Activated naive CD8-positive, alpha-beta T cell (primary cell): ENCODE measurements around the gene TLE2.
A peak's percentile ranks its signal among the peaks of the same experiment; 100 is the strongest.
"Not testable (repeated sequence)": the region's sequence is repeated elsewhere in the genome, so short reads cannot be mapped to it uniquely, and the experiment has no call there.

ENCODE experiments used
- H3K27ac Mint-ChIP-seq: one replicate; pipeline ENCODE4 v1.8.0; 2021; ENCODE audit warnings: mixed read lengths
- H3K27me3 Mint-ChIP-seq: one replicate; pipeline ENCODE4 v1.8.0; 2021; ENCODE audit warnings: mixed read lengths
- H3K36me3 Mint-ChIP-seq: one replicate; pipeline ENCODE4 v1.8.0; 2021; ENCODE audit warnings: mixed read lengths
- H3K4me1 Mint-ChIP-seq: one replicate; pipeline ENCODE4 v1.8.0; 2021; ENCODE audit warnings: low read depth, mixed read lengths
- H3K4me3 Mint-ChIP-seq: one replicate; pipeline ENCODE4 v1.8.0; 2021; ENCODE audit warnings: mild to moderate bottlenecking, mixed read lengths
- H3K9me3 Mint-ChIP-seq: one replicate; pipeline ENCODE4 v1.8.0; 2021; ENCODE audit warnings: low read depth, mixed read lengths

The TLE2 gene

GRCh38 chr19:2977746-2978138 is 51.3 kb downstream of the TLE2 start:
- no peaks in the 10 kb centered on the region for H3K27me3 Mint-ChIP-seq
- H3K9me3 Mint-ChIP-seq = no peaks in the 10 kb centered on the region
- H3K36me3 Mint-ChIP-seq = no peaks in the 10 kb centered on the region
- peaks cover 17% of the 10 kb centered on the region for H3K4me1 Mint-ChIP-seq
- no peak overlapping the region for H3K27ac Mint-ChIP-seq
- peak overlapping the region; percentile 63 for H3K4me3 Mint-ChIP-seq

DNA sequence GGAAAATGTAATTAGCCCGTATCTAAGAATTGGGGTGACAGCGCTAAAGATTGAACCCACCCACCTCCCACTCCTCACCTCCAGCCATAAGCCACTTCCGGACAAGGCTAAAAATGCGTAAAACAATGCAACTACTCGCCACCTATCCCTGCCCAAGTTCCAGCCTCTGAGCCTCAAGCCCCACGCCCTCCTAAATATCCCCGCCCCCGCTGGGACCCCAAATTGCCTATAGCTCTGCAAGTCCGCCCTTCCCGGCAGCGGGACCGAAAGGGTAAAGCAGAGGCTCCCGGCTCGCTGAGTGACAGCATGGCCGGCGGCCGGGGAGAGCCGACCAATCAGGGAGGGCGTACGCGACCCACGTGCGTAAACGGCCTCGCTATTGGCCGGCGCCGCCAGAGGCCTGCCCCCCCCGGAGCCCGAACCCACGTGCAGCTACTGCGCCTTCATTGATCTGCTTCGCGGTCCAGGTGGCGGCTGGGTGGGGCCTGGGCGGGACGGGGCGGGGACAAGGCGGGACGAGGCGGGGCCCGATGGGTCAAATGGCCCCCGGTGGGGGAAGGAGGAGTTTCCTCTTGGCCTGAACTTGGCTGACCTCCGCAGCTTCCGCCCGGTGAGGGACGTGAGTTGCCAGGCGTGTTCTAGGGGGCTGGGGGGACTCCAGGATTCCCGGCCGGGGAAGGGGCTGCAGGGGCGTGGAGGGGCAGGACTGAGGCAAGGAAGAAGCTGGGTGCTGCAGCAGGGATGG is 51.9 kb downstream of the TLE2 start, which contains the start of gene TLE6:
TSS of gene TLE6 (plus strand) at position 564 of the 745 bp plus-strand sequence. CDS start 670 bp downstream, outside the sequence.
- Mint-ChIP-seq H3K9me3 (no peaks in the 10 kb centered on the region), H3K36me3 (no peaks in the 10 kb centered on the region), H3K27me3 (no peaks in the 10 kb centered on the region), H3K27ac (peak within 1 kb of the TSS; percentile 91), H3K4me3 (peak within 1 kb of the TSS; percentile 94), H3K4me1 (peaks cover 17% of the 10 kb centered on the region)

DNA sequence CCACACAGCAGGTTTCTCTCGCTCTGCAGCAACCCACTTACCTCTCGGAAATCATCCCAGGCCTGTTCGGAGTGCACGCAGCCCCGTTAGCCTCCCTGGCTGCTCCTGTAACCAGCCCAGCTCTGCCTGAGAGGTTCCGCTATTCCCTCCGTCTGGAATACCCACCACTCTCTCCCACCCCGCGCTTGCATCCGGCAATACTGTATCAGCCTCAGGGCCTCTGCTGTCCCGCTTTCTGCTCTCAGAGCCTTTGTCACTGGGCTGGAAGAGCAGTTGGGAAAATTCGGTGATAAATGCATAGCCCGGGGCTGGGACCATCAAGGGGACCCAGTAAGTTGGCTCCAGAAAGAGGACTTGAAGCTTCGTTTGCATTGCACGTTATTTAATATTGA is 52.5 kb downstream of the TLE2 start:
- no peaks in the 10 kb centered on the region for H3K27me3 Mint-ChIP-seq
- H3K4me1 Mint-ChIP-seq = peaks cover 17% of the 10 kb centered on the region
- H3K27ac Mint-ChIP-seq = peak overlapping the region; percentile 91
- peak overlapping the region; percentile 94 for H3K4me3 Mint-ChIP-seq
- H3K9me3 Mint-ChIP-seq = no peaks in the 10 kb centered on the region
- H3K36me3 Mint-ChIP-seq = no peaks in the 10 kb centered on the region

- no peaks in the 10 kb centered on the region for H3K9me3 Mint-ChIP-seq
- no peak overlapping the region for H3K27ac Mint-ChIP-seq
- no peaks in the 10 kb centered on the region for H3K27me3 Mint-ChIP-seq
- no peaks in the 10 kb centered on the region for H3K36me3 Mint-ChIP-seq
- peak overlapping the region; percentile 23 for H3K4me3 Mint-ChIP-seq
- peaks cover 17% of the 10 kb centered on the region for H3K4me1 Mint-ChIP-seq
Measured at GRCh38 chr19:2974342-2975041, 54.6 kb downstream of the TLE2 start.

- Mint-ChIP-seq H3K36me3 (no peaks in the 10 kb centered on the region), H3K9me3 (no peaks in the 10 kb centered on the region), H3K27ac (no peak overlapping the region), H3K4me1 (peaks cover 17% of the 10 kb centered on the region), H3K27me3 (no peaks in the 10 kb centered on the region), H3K4me3 (no peak overlapping the region)
Measured at GRCh38 chr19:2973229-2973628, 55.9 kb downstream of the TLE2 start.

DNA sequence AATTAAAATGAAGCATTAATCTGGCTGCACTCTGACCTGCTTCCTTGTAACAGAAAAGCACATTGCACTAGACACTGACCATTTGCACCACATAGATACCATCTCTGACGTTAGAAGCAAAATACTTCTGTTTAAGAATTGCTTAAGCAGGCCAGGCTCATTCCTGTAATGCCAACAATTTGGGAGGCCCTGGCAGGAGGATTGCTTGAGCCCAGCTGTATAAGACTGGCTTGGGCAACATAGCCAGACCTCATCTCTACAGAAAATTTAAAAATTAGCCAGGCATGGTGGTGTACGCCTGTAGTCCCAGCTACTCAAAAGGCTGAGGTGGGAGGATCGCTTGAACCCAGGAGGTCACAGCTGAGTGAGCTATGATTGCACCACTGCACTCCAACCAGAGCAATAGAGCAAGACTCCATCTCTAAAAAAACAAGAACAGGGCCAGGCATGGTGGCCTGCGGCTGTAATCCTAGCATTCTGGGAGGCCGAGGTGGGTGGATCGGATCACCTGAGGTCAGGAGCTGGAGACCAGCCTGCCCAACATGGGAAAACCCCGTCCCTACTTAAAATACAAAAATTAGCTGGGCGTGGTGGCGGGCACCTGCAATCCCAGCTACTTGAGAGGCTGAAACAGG is 58.8 kb downstream of the TLE2 start:
- Mint-ChIP-seq H3K9me3 (no peaks in the 10 kb centered on the region), H3K27ac (no peak overlapping the region), H3K36me3 (no peaks in the 10 kb centered on the region), H3K4me1 (peaks cover 6% of the 10 kb centered on the region), H3K27me3 (no peaks in the 10 kb centered on the region), H3K4me3 (no peak overlapping the region)

DNA sequence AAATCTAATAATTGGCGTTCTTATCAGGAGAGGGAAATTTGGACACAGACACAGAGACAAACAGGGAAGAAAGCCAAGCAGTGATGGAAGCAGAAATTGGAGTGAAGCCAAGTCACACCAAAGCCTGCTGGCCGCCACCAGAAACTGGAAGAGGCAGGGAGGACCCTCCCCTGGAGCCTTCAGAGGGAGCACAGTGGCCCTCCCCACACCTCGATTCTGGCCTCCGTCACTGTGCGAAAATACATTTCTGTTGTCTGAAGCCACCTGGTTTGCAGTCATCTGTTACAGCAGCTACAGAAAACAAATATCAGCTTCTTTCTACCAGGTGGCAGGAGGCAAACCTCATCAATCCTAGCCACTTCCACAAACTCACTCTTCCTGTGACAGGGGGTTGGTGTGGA is 60.0 kb downstream of the TLE2 start:
- no peaks in the 10 kb centered on the region for H3K4me1 Mint-ChIP-seq
- no peak overlapping the region for H3K4me3 Mint-ChIP-seq
- no peaks in the 10 kb centered on the region for H3K36me3 Mint-ChIP-seq
- no peaks in the 10 kb centered on the region for H3K27me3 Mint-ChIP-seq
- no peak overlapping the region for H3K27ac Mint-ChIP-seq
- H3K9me3 Mint-ChIP-seq = no peaks in the 10 kb centered on the region

DNA sequence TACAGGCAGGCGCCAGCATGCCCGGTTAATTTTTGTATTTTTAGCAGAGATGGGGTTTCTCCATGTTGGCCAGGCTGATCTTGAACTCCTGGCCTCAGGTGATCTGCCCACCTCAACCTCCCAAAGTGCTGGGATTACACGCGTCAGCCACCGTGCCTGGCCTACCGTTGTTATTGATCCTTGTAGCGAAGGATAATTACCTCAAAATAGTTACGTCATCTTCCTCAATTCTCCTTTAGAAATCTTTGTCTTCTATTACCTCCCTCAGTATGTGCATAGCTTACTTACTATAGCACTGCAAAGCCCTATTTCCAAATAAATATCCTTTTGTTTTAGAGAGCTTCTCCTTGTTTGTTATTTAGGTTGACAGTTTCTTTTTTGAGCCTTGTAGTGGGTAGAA is 61.1 kb downstream of the TLE2 start:
- H3K9me3 Mint-ChIP-seq = no peaks in the 10 kb centered on the region
- H3K27me3 Mint-ChIP-seq = no peaks in the 10 kb centered on the region
- H3K4me3 Mint-ChIP-seq = no peak overlapping the region
- no peaks in the 10 kb centered on the region for H3K4me1 Mint-ChIP-seq
- H3K36me3 Mint-ChIP-seq = peaks cover 2% of the 10 kb centered on the region
- no peak overlapping the region for H3K27ac Mint-ChIP-seq

DNA sequence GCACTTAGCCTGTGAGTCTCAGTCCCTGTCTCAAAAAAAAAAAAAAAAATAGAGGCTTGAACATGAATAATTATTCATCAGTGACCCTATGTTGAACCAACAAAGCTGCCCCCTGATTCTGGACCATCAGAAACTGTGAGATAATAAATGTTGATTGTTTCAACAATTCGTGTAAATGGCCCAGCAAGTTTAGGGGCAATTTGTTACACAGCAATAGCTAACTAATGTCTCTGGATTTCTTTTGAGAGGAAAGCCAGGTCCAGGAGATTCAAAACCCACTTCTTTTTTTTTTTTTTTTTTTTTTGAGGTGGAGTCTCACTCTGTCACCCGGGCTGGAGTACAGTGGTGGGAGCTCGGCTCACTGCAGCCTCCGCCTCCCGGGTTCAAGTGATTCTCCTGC is 64.2 kb downstream of the TLE2 start:
- Mint-ChIP-seq H3K27me3 (no peaks in the 10 kb centered on the region), H3K36me3 (peaks cover 2% of the 10 kb centered on the region), H3K27ac (no peak overlapping the region), H3K9me3 (no peaks in the 10 kb centered on the region), H3K4me1 (peaks cover 5% of the 10 kb centered on the region), H3K4me3 (no peak overlapping the region)

DNA sequence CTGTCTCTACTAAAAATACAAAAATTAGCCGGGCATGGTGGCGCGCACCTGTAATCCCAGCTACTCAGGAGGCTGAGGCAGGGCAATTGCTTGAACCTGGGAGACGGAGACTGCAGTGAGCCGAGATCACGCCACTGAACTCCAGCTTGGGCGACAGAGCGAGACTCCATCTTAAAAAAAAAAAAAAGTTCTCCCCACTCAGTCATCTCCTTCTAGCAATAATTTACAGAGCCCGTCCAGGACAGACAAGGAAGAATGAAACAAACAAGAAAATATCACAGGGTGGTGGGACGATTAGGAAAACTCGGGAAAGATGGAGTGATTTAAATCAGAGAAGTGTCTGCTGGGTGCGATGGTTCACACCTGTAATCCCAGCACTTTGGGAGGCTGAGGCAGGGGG is 65.4 kb downstream of the TLE2 start:
- not testable (repeated sequence) for H3K9me3 Mint-ChIP-seq, H3K4me1 Mint-ChIP-seq, H3K27ac Mint-ChIP-seq, H3K36me3 Mint-ChIP-seq, H3K27me3 Mint-ChIP-seq, H3K4me3 Mint-ChIP-seq

DNA sequence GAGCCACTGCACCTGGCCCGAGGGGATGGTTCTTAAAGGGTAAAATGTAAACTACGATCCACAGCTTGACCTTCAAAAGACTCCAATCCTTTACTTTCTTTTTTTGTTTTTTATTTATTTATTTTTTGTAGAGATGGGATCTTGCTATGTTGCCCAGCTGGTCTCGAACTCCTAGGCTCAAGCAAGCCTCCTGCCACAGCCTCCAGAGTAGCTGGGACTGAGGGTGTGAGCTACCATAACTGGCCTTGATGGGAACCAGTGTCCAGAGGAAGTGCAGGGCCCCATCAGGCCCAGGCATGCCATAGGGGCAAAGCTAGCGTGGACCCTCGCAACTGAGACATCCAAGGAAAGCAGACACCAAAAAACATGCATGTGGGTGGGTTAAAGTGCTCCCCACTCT is 66.0 kb downstream of the TLE2 start:
- H3K9me3 Mint-ChIP-seq = no peaks in the 10 kb centered on the region
- H3K4me3 Mint-ChIP-seq = no peak overlapping the region
- H3K27me3 Mint-ChIP-seq = no peaks in the 10 kb centered on the region
- no peak overlapping the region for H3K27ac Mint-ChIP-seq
- peaks cover 2% of the 10 kb centered on the region for H3K36me3 Mint-ChIP-seq
- peaks cover 5% of the 10 kb centered on the region for H3K4me1 Mint-ChIP-seq

GRCh38 chr19:2962018-2962670 is 66.9 kb downstream of the TLE2 start:
- Mint-ChIP-seq H3K4me3 (peak overlapping the region; percentile 25), H3K4me1 (peaks cover 5% of the 10 kb centered on the region), H3K27me3 (no peaks in the 10 kb centered on the region), H3K36me3 (peaks cover 2% of the 10 kb centered on the region), H3K9me3 (no peaks in the 10 kb centered on the region), H3K27ac (no peak overlapping the region)

- H3K27ac Mint-ChIP-seq = no peak overlapping the region
- H3K27me3 Mint-ChIP-seq = no peaks in the 10 kb centered on the region
- H3K36me3 Mint-ChIP-seq = peaks cover 2% of the 10 kb centered on the region
- H3K4me3 Mint-ChIP-seq = no peak overlapping the region
- no peaks in the 10 kb centered on the region for H3K9me3 Mint-ChIP-seq
- peaks cover 5% of the 10 kb centered on the region for H3K4me1 Mint-ChIP-seq
Measured at GRCh38 chr19:2960120-2960519, 69.0 kb downstream of the TLE2 start.

DNA sequence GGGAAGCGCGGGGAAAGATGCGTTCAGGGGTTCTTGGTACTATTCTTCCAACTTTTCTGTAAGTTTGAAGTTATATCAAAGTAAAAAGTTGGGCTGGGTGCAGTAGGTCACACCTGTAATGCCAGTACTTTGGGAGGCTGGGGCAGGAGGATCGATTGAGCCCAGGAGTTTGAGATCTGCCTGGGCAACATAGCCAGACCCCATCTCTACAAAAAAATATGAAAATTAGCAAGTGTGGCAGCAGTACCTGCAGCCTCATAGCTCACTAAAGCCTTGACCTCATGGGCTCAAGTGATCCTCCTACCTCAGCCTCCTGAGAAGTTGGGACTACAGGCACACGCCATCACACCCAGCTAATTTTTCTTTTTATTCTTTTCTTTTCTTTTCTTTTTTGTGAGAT is 71.9 kb downstream of the TLE2 start:
- Mint-ChIP-seq H3K4me1 (peaks cover 3% of the 10 kb centered on the region), H3K27ac (no peak overlapping the region), H3K27me3 (no peaks in the 10 kb centered on the region), H3K9me3 (no peaks in the 10 kb centered on the region), H3K4me3 (no peak overlapping the region), H3K36me3 (no peaks in the 10 kb centered on the region)

GRCh38 chr19:2952953-2953481 is 76.1 kb downstream of the TLE2 start:
- H3K27ac Mint-ChIP-seq = no peak overlapping the region
- no peaks in the 10 kb centered on the region for H3K36me3 Mint-ChIP-seq
- H3K4me1 Mint-ChIP-seq = peaks cover 13% of the 10 kb centered on the region
- H3K4me3 Mint-ChIP-seq = no peak overlapping the region
- no peaks in the 10 kb centered on the region for H3K27me3 Mint-ChIP-seq
- H3K9me3 Mint-ChIP-seq = no peaks in the 10 kb centered on the region
